HepG2 (cell line): Measurements from ENCODE around the gene PROCR. TPM values are rescaled to one million over a fixed set of nuclear protein-coding genes. Genes with fewer than 3 reads are reported as not detected.

Experiments
- DDIT3 ChIP-seq: sonication (generic); formaldehyde crosslinking; IDR thresholded peaks from 2 replicates; pipeline ENCODE4 v1.4.0; 2020; ENCODE audit warnings: mild to moderate bottlenecking, missing genetic modification reagents
- E2F1 ChIP-seq: sonication (generic); formaldehyde crosslinking; IDR thresholded peaks from 2 replicates; pipeline ENCODE4 v1.5.0; 2020; ENCODE audit warnings: missing genetic modification reagents
- LBX2 ChIP-seq: sonication (generic); formaldehyde crosslinking; IDR thresholded peaks from 2 replicates; pipeline ENCODE4 v1.5.0; 2020; ENCODE audit warnings: missing genetic modification reagents, mild to moderate bottlenecking, borderline replicate concordance
- RCOR2 ChIP-seq: IDR thresholded peaks from 2 replicates; pipeline ENCODE4 v1.6.1; 2016; ENCODE audit warnings: missing biosample characterization, missing genetic modification reagents
- THAP7 ChIP-seq: sonication (generic); formaldehyde crosslinking; IDR thresholded peaks from 2 replicates; pipeline ENCODE4 v1.8.1; 2023; ENCODE audit warnings: mild to moderate bottlenecking, missing genetic modification reagents
- ZNF251 ChIP-seq: sonication (generic); formaldehyde crosslinking; IDR thresholded peaks from 2 replicates; pipeline ENCODE4 v1.9.0; 2021; ENCODE audit warnings: mild to moderate bottlenecking, missing genetic modification reagents
- ZNF441 ChIP-seq: sonication (generic); formaldehyde crosslinking; IDR thresholded peaks from 2 replicates; pipeline ENCODE4 v1.7.0; 2021; ENCODE audit warnings: missing genetic modification reagents, borderline replicate concordance
- ZNF652 ChIP-seq: IDR thresholded peaks from 2 replicates; pipeline ENCODE4 v1.6.1; 2016; ENCODE audit warnings: low read depth, borderline replicate concordance
- polyA plus RNA-seq, 8 experiments: library from polyadenylated mRNA; depleted of rRNA in 3 of 8; stranded (reverse) in 7 of 8; unstranded in 1 of 8; fragments of >200 nt; fragmentation: Illumina TruSeq in 4 of 8; extraction: Trizol in 4 of 8; gene quantifications; 2 replicates each; pipeline versions ENCODE4 v1.2.1 to v1.2.3, GENCODE V29; 2011 to 2016; ENCODE audit warnings: low read depth in 4 of 8, missing spikeins in 1 of 8, mixed read lengths in 1 of 8; ENCODE audit not compliant: insufficient read depth in 1 of 8
- total RNA-seq, 5 experiments: library from RNA; depleted of rRNA; stranded (reverse); fragments of >200 nt; fragmentation: Illumina TruSeq; extraction: Trizol; gene quantifications; 2 replicates each; pipeline ENCODE4 v1.2.3, GENCODE V29; 2016; ENCODE audit warnings: low read depth in 1 of 5
- TF ChIP-seq, protein P1 (sequence below): sonication (generic); formaldehyde crosslinking; IDR thresholded peaks from 2 replicates; pipeline ENCODE4 v1.9.0; 2021; ENCODE audit warnings: mild to moderate bottlenecking, missing genetic modification reagents
- TF ChIP-seq, protein P2 (sequence below), 2 experiments: sonication (generic) in 1 of 2; formaldehyde crosslinking in 1 of 2; IDR thresholded peaks; 2 replicates each; pipeline versions ENCODE4 v1.6.1 to v1.9.0; 2014 to 2022; ENCODE audit warnings: antibody characterized with exemption in 1 of 2, borderline replicate concordance in 1 of 2, inconsistent platforms in 1 of 2, low read depth in 1 of 2, missing genetic modification reagents in 1 of 2

The PROCR gene
- total and polyA plus RNA-seq, 2 of the 13 experiments (the other 11 are each of a cell fraction or from before 2014, with no cell fraction given) = 1.4 to 1.7 TPM

DNA sequence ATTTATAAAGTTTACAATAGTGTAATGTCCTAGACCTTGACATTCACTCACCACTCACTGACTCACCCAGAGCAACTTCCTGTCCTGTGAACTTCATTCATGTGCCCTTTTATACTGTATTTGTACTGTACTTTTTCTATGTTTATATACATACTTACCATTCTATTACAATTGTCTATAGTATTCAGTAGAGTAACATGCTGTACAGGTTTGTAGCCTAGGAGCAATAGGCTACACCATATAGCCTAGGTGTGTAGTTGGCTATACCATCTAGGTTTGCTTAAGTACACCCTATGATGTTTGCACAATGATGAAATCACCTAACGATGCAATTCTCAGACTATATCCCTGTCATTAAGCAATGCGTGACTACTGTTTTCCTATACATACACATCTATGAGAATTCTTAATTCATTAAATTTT is 42.2 kb upstream of the PROCR start (continued):
- TF ChIP-seq, protein P1, sequence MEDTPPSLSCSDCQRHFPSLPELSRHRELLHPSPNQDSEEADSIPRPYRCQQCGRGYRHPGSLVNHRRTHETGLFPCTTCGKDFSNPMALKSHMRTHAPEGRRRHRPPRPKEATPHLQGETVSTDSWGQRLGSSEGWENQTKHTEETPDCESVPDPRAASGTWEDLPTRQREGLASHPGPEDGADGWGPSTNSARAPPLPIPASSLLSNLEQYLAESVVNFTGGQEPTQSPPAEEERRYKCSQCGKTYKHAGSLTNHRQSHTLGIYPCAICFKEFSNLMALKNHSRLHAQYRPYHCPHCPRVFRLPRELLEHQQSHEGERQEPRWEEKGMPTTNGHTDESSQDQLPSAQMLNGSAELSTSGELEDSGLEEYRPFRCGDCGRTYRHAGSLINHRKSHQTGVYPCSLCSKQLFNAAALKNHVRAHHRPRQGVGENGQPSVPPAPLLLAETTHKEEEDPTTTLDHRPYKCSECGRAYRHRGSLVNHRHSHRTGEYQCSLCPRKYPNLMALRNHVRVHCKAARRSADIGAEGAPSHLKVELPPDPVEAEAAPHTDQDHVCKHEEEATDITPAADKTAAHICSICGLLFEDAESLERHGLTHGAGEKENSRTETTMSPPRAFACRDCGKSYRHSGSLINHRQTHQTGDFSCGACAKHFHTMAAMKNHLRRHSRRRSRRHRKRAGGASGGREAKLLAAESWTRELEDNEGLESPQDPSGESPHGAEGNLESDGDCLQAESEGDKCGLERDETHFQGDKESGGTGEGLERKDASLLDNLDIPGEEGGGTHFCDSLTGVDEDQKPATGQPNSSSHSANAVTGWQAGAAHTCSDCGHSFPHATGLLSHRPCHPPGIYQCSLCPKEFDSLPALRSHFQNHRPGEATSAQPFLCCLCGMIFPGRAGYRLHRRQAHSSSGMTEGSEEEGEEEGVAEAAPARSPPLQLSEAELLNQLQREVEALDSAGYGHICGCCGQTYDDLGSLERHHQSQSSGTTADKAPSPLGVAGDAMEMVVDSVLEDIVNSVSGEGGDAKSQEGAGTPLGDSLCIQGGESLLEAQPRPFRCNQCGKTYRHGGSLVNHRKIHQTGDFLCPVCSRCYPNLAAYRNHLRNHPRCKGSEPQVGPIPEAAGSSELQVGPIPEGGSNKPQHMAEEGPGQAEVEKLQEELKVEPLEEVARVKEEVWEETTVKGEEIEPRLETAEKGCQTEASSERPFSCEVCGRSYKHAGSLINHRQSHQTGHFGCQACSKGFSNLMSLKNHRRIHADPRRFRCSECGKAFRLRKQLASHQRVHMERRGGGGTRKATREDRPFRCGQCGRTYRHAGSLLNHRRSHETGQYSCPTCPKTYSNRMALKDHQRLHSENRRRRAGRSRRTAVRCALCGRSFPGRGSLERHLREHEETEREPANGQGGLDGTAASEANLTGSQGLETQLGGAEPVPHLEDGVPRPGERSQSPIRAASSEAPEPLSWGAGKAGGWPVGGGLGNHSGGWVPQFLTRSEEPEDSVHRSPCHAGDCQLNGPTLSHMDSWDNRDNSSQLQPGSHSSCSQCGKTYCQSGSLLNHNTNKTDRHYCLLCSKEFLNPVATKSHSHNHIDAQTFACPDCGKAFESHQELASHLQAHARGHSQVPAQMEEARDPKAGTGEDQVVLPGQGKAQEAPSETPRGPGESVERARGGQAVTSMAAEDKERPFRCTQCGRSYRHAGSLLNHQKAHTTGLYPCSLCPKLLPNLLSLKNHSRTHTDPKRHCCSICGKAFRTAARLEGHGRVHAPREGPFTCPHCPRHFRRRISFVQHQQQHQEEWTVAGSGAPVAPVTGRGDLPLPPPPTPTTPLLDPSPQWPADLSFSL (CRISPR knock-in tag) = no peak
- peak; percentile 40; the same call in 1 of the 2 replicates for TF ChIP-seq RCOR2 (CRISPR knock-in tag)
- TF ChIP-seq E2F1 = no peak
- no peak for TF ChIP-seq THAP7
- TF ChIP-seq DDIT3 (CRISPR knock-in tag) = no peak
- TF ChIP-seq ZNF251 (CRISPR knock-in tag) = no peak
- no peak for TF ChIP-seq LBX2 (CRISPR knock-in tag)
- TF ChIP-seq, protein P2, sequence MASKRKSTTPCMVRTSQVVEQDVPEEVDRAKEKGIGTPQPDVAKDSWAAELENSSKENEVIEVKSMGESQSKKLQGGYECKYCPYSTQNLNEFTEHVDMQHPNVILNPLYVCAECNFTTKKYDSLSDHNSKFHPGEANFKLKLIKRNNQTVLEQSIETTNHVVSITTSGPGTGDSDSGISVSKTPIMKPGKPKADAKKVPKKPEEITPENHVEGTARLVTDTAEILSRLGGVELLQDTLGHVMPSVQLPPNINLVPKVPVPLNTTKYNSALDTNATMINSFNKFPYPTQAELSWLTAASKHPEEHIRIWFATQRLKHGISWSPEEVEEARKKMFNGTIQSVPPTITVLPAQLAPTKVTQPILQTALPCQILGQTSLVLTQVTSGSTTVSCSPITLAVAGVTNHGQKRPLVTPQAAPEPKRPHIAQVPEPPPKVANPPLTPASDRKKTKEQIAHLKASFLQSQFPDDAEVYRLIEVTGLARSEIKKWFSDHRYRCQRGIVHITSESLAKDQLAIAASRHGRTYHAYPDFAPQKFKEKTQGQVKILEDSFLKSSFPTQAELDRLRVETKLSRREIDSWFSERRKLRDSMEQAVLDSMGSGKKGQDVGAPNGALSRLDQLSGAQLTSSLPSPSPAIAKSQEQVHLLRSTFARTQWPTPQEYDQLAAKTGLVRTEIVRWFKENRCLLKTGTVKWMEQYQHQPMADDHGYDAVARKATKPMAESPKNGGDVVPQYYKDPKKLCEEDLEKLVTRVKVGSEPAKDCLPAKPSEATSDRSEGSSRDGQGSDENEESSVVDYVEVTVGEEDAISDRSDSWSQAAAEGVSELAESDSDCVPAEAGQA (IDR thresholded peaks at IDR 0.05; ENCODE audit: low read depth) = peak; percentile 22; the same call in 1 of the 2 replicates
- TF ChIP-seq, protein P2 (CRISPR knock-in tag; IDR thresholded peaks at IDR 0.05; ENCODE audit: borderline replicate concordance) = no peak
- TF ChIP-seq ZNF652 (CRISPR knock-in tag) = 0 out of 2 replicates have a peak, but pooled peaks have one; percentile 13
- no peak for TF ChIP-seq ZNF441 (CRISPR knock-in tag)
